DND-41 (cell line): ENCODE results near the gene SERPINA4.

ENCODE experiments used
- CTCF ChIP-seq: IDR thresholded peaks from 2 replicates; pipeline ENCODE4 v1.5.1; 2012; ENCODE audit warnings: borderline replicate concordance, low read length, moderate library complexity, mild to moderate bottlenecking; ENCODE audit not compliant: poor library complexity, severe bottlenecking; ENCODE audit errors: extremely low read depth
- EZH2 ChIP-seq: IDR thresholded peaks from 3 replicates; pipeline ENCODE4 v1.6.1; 2012; ENCODE audit warnings: borderline replicate concordance, low read depth, mild to moderate bottlenecking, moderate library complexity, low read length, inconsistent platforms; ENCODE audit not compliant: severe bottlenecking

- TF ChIP-seq EZH2 (no peak), CTCF (no peak)
Measured at GRCh38 chr14:94571950-94572349, 10.7 kb downstream of the SERPINA4 start.
